ENCODE data around the gene SDC1. TPM values are rescaled to one million over a fixed set of nuclear protein-coding genes. Genes with fewer than 3 reads are reported as not detected.

SDC1 gene
- polyA plus RNA-seq, 2 donors, result 239 to 334 TPM

DNA sequence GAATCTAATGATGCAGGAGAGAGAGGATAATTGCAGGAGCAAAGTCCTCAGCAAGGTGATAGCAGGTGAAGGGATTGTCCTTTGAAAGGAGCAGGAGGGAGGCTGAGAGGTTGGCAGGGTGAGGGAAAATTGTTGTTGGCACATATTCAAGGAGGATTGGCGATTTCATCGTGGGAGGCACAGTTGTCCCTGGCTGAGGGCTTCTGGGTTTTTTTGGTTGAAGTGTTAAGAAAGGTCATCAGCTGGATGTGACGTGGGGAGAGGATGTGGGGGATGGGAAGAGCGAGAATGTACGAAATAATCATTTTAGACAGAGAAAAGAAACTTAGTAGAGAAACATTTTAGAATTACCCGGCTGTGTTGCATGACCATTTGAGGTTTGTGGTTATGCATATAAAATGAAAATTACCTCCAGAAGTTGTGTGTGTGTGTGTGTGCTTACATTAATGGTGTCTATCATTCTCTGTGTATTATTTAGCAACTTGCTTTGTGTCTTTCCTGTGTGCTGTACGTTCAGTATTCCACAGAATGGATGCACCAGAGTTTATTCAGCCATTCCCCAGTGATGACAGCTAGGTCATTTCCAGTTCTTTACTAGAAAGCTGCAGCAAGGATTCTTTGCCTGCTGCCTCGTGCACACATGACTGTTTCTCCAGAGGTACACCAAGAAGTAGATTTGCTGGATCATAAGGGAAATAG, 67.6 kb downstream of the SDC1 start:
- no peaks in the 10 kb centered on the region for H3K4me1 ChIP-seq (ENCODE audit: control insufficient read depth in 2 of 2, insufficient read depth in 2 of 2, low read length in 1 of 2)

DNA sequence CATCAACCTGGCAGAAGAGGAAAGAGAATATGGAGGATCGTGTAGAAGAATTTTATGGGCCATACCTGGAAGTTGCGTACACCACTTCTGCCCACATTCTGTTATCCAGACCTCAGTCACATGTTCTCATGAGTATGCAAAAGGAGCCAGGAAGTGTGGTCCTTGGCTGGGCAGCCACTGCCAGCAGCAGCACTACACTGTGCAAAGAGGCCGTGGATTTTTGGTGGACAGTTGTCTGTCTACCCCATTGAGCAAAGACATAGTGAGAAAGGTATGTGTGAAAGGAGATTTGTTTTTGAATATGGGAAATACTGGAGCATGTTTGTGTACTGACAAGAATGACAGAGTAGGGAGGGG, 68.1 kb downstream of the SDC1 start:
- H3K4me3 ChIP-seq (ENCODE audit: low read depth in 1 of 2, low read length in 2 of 2), result no peak overlapping the region
- no peak overlapping the region for H3K27ac ChIP-seq (ENCODE audit: low read depth in 2 of 2, low read length in 1 of 2)
- no peaks in the 10 kb centered on the region for H3K36me3 ChIP-seq (ENCODE audit: control insufficient read depth in 2 of 2, insufficient read depth in 2 of 2, low read length in 1 of 2)
- 79 to 83% methylated on average over 3 of the region's 3 CpGs for WGBS, 2 donors
- no peaks in the 10 kb centered on the region for H3K9me3 ChIP-seq (ENCODE audit: control insufficient read depth in 2 of 2, insufficient read depth in 1 of 2, low read depth in 1 of 2, low read length in 1 of 2)
- no peaks in the 10 kb centered on the region for H3K27me3 ChIP-seq (ENCODE audit: control insufficient read depth in 1 of 2, insufficient read depth in 2 of 2, low read length in 2 of 2)
- H3K4me1 ChIP-seq (ENCODE audit: control insufficient read depth in 2 of 2, insufficient read depth in 2 of 2, low read length in 1 of 2), result no peaks in the 10 kb centered on the region

More for the DNA sequence above, 67.6 kb downstream of the SDC1 start:
- 43 to 44% methylated on average over 8 of the region's 8 CpGs for WGBS, 2 donors
- no peak overlapping the region for H3K4me3 ChIP-seq (ENCODE audit: low read depth in 1 of 2, low read length in 2 of 2)
- no peaks in the 10 kb centered on the region for H3K9me3 ChIP-seq (ENCODE audit: control insufficient read depth in 2 of 2, insufficient read depth in 1 of 2, low read depth in 1 of 2, low read length in 1 of 2)
- no peaks in the 10 kb centered on the region for H3K36me3 ChIP-seq (ENCODE audit: control insufficient read depth in 2 of 2, insufficient read depth in 2 of 2, low read length in 1 of 2)
- no peak overlapping the region for H3K27ac ChIP-seq (ENCODE audit: low read depth in 2 of 2, low read length in 1 of 2)
- no peaks in the 10 kb centered on the region for H3K27me3 ChIP-seq (ENCODE audit: control insufficient read depth in 1 of 2, insufficient read depth in 2 of 2, low read length in 2 of 2)

DNA sequence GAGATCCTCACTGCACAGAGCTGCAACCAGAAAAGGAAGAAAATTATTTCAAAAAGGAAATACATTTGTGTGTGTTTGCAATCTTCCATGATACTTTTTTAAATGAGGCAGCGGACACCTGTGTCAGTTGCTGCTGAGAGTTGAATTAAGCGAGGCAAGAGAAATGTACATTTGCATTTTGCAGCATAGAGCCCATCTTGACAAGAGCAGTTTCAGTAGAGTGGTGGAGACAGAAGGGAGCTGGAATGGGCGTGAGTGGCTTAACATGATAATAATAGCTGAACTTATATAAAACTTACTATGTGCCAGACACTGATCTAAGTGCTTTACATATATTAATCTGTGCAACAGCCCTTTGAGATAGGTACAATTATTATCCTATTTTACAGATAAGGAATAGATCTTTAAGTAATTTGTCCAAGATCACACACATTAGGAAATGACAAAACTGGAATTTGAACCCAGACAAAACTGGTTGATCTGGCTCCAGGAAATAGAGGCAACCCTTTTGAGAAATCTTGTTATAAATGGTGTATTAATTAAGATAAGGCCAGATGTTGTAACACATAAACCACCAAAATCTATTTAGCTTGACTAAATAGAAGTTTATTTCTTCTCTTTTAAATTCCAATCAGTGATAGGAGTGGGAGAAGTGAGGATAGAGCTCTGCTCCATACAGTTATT, 68.7 kb downstream of the SDC1 start:
- Histone ChIP-seq H3K36me3 (ENCODE audit: control insufficient read depth in 2 of 2, insufficient read depth in 2 of 2, low read length in 1 of 2) (no peaks in the 10 kb centered on the region), H3K27me3 (ENCODE audit: control insufficient read depth in 1 of 2, insufficient read depth in 2 of 2, low read length in 2 of 2) (no peaks in the 10 kb centered on the region), H3K27ac (ENCODE audit: low read depth in 2 of 2, low read length in 1 of 2) (no peak overlapping the region), H3K4me3 (ENCODE audit: low read depth in 1 of 2, low read length in 2 of 2) (no peak overlapping the region), H3K4me1 (ENCODE audit: control insufficient read depth in 2 of 2, insufficient read depth in 2 of 2, low read length in 1 of 2) (no peaks in the 10 kb centered on the region), H3K9me3 (ENCODE audit: control insufficient read depth in 2 of 2, insufficient read depth in 1 of 2, low read depth in 1 of 2, low read length in 1 of 2) (no peaks in the 10 kb centered on the region)
- WGBS, 2 donors, result 88 to 93% methylated on average over 3 of the region's 3 CpGs

DNA sequence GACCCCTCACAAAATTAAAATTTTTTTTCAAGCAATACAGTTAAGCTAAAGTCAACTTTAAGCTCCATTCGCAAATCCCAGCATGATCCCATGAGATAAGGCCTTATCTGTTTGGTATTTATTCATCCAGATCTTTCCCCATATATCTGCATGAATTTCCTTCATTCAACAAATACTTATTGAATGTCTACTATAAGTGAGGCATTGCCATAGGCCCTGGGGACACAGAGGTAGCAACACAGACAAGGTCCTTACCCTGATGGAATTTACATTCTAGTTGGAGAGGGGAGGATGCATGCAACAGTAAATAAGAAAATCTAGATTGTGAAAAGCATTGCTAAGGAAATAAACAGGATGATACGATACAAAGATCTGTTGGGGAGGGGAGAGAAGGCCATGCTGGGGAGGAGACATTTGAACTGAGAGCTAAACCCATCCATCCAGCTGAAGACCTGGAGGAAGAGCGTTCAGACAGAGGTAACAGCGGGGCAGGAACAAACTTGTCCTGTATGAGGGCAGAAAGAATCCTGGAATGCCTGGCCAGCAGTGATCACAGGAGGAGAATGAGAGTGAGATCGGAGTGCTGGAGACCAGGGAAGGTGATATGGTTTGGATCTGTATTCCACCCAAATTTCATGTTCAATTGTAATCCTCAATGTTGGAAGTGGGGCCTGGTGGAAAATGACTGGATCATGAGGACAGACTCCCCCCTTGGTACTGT, 71.6 kb downstream of the SDC1 start:
- Histone ChIP-seq H3K27me3 (ENCODE audit: control insufficient read depth in 1 of 2, insufficient read depth in 2 of 2, low read length in 2 of 2) (no peaks in the 10 kb centered on the region), H3K4me3 (ENCODE audit: low read depth in 1 of 2, low read length in 2 of 2) (no peak overlapping the region), H3K9me3 (ENCODE audit: control insufficient read depth in 2 of 2, insufficient read depth in 1 of 2, low read depth in 1 of 2, low read length in 1 of 2) (no peaks in the 10 kb centered on the region), H3K27ac (ENCODE audit: low read depth in 2 of 2, low read length in 1 of 2) (no peak overlapping the region), H3K36me3 (ENCODE audit: control insufficient read depth in 2 of 2, insufficient read depth in 2 of 2, low read length in 1 of 2) (no peaks in the 10 kb centered on the region), H3K4me1 (ENCODE audit: control insufficient read depth in 2 of 2, insufficient read depth in 2 of 2, low read length in 1 of 2) (no peaks in the 10 kb centered on the region)
- 59 to 72% methylated on average over 5 of the region's 5 CpGs for WGBS, 2 donors

DNA sequence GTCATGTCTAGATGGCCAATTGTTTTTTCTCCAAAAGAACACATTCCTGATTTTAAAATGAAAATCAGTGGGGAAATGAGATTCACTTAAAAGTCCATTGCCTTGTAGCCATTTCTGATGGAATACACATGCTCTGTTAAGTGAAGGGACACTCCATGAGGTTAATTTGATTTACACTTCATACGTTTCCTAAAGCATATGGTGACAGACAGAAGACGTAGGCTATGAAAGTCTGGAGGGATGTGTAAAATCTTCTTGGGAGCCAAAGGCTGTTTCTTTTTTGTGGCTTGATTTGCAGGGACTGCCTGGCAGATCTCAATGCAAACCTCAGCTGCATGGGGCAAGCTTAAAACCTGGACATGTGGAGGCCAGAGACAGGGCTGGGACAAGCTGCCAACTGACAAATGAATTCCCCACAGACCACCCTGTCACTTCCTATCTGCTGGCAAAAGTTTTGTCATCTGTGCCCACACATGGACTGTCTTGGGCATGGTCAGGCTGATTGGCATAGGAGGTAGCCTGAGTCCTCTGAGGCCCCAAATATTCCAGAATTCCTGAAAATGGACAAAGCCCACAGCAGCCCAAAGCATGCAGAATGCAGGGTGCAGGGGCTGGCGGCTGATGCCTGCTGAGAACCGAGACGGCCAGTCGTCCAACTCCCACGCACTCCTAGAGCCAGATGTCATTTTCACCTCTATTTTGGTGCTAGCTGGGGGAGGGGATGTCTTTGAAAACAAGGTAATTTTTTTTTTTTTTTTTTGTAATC, 73.9 kb downstream of the SDC1 start:
- H3K27me3 ChIP-seq (ENCODE audit: control insufficient read depth in 1 of 2, insufficient read depth in 2 of 2, low read length in 2 of 2), result no peaks in the 10 kb centered on the region
- 62 to 76% methylated on average over 7 of the region's 7 CpGs for WGBS, 2 donors

More for the DNA sequence above, 73.9 kb downstream of the SDC1 start:
- no peak overlapping the region for H3K27ac ChIP-seq (ENCODE audit: low read depth in 2 of 2, low read length in 1 of 2)
- H3K9me3 ChIP-seq (ENCODE audit: control insufficient read depth in 2 of 2, insufficient read depth in 1 of 2, low read depth in 1 of 2, low read length in 1 of 2), result no peaks in the 10 kb centered on the region
- no peaks in the 10 kb centered on the region for H3K36me3 ChIP-seq (ENCODE audit: control insufficient read depth in 2 of 2, insufficient read depth in 2 of 2, low read length in 1 of 2)
- H3K4me1 ChIP-seq (ENCODE audit: control insufficient read depth in 2 of 2, insufficient read depth in 2 of 2, low read length in 1 of 2), result peaks cover 0 to under 1% of the 10 kb centered on the region in 2 donors
- no peak overlapping the region for H3K4me3 ChIP-seq (ENCODE audit: low read depth in 1 of 2, low read length in 2 of 2)

Other genes with a start within 250 kb of the SDC1 start
- gene WDR35, start 235.0 kb downstream of the SDC1 start, polyA plus RNA-seq, result 1 to 10 TPM in 1 of 2 donors, under 1 TPM in 1; 0.83 to 1.3 TPM
- under 1 TPM; 0.14 to 0.42 TPM for gene MATN3, start 212.5 kb downstream of the SDC1 start, polyA plus RNA-seq
- gene LAPTM4A, start 173.5 kb downstream of the SDC1 start, polyA plus RNA-seq, result 100 to 1,000 TPM in 1 of 2 donors, 10 to 100 TPM in 1; 57.7 to 148 TPM
- 10 to 100 TPM; 19.6 to 23.3 TPM for gene PUM2, start 125.7 kb upstream of the SDC1 start, polyA plus RNA-seq
- 10 to 100 TPM; 33.4 to 99.3 TPM for gene RHOB, start 221.9 kb upstream of the SDC1 start, polyA plus RNA-seq